ENCODE data around the gene LRRC8D.

DNA sequence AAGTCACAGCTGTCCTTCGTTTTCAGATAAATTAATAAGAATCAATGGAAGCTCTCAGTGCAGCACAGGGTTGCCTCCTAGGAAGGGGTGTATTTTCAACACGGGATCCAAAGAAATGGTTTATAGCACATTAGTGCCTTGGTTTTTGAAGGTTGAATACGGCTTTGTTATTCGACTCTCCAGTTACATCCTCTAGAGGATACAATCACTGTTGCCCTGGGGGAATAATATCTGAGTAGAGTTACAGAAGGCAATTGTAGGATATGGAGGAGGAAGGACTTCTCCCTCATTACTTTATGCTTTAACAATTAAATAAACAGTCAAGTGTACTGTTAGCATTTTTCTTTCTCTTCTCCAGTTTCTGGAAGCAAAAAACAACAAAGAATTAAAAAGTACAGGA lies 159.8 kb downstream of the LRRC8D start:
- TF ChIP-seq, protein P1, sequence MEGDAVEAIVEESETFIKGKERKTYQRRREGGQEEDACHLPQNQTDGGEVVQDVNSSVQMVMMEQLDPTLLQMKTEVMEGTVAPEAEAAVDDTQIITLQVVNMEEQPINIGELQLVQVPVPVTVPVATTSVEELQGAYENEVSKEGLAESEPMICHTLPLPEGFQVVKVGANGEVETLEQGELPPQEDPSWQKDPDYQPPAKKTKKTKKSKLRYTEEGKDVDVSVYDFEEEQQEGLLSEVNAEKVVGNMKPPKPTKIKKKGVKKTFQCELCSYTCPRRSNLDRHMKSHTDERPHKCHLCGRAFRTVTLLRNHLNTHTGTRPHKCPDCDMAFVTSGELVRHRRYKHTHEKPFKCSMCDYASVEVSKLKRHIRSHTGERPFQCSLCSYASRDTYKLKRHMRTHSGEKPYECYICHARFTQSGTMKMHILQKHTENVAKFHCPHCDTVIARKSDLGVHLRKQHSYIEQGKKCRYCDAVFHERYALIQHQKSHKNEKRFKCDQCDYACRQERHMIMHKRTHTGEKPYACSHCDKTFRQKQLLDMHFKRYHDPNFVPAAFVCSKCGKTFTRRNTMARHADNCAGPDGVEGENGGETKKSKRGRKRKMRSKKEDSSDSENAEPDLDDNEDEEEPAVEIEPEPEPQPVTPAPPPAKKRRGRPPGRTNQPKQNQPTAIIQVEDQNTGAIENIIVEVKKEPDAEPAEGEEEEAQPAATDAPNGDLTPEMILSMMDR (IDR thresholded peaks at IDR 0.05): no peak
- TF ChIP-seq EP300 (IDR thresholded peaks at IDR 0.05): no peak
- TF ChIP-seq POLR2A (IDR thresholded peaks at IDR 0.05): no peak

Measured in ovary (tissue), 3 donors.